ENCODE data around the gene FURIN. TPM values are rescaled to one million over a fixed set of nuclear protein-coding genes. Genes with fewer than 3 reads are reported as not detected.

Gene FURIN
- total and polyA plus RNA-seq, 9 of the 15 experiments (the other 6 are each of a cell fraction or from before 2014, with no cell fraction given): 0.92 to 99.9 (median 34.8) TPM

- TF ChIP-seq FOXJ2 (tag; IDR thresholded peaks at IDR 0.05): peak; percentile 88
- 0 out of 2 replicates have a peak, but pooled peaks have one; percentile 49 for TF ChIP-seq RB1 (IDR thresholded peaks at IDR 0.05; ENCODE audit: low read depth)
- peak; percentile 97 for TF ChIP-seq TAL1 (IDR thresholded peaks at IDR 0.05)
- peak; percentile 99 for TF ChIP-seq BHLHE40 (IDR thresholded peaks at IDR 0.05; ENCODE audit: low read length)
- peak; percentile 89 for TF ChIP-seq JUND (IDR thresholded peaks at IDR 0.05; ENCODE audit: borderline replicate concordance, low read depth, low read length)
- TF ChIP-seq JUND (tag; IDR thresholded peaks at IDR 0.05; ENCODE audit: borderline replicate concordance, low read depth, low read length): peak; percentile 87; the same call in 2 of the 3 replicates
- TF ChIP-seq MAX (CRISPR knock-in tag; IDR thresholded peaks at IDR 0.05): peak; percentile 72
- peak; percentile 37 to 80 for TF ChIP-seq E2F6 (IDR thresholded peaks at IDR 0.05; ENCODE audit: borderline replicate concordance in 1 of 2, extremely low read depth in 1 of 2, insufficient read depth in 1 of 2, insufficient read length in 1 of 2, low read depth in 1 of 2, low read length in 1 of 2, poor library complexity in 1 of 2, severe bottlenecking in 1 of 2)
- peak; percentile 76 to 87; a peak in 3 of 4 replicates for TF ChIP-seq TRIM24 (IDR thresholded peaks at IDR 0.05)
- TF ChIP-seq MLX (CRISPR knock-in tag; conservative IDR thresholded peaks at IDR 0.05): no peak
- TF ChIP-seq MECOM (CRISPR knock-in tag; IDR thresholded peaks at IDR 0.05): no peak
- TF ChIP-seq MXD1 (CRISPR knock-in tag; IDR thresholded peaks at IDR 0.05; ENCODE audit: borderline replicate concordance, poor library complexity, severe bottlenecking): no peak
- 0 out of 2 replicates have a peak, but pooled peaks have one; percentile 23 for TF ChIP-seq LCOR (CRISPR knock-in tag; IDR thresholded peaks at IDR 0.05)
- peak; percentile 10 for TF ChIP-seq RBBP5 (IDR thresholded peaks at IDR 0.05; ENCODE audit: borderline replicate concordance, insufficient read depth, low read length, poor library complexity, severe bottlenecking)
- peak; percentile 33 to 39 for TF ChIP-seq RAD21 (CRISPR knock-in tag; conservative IDR thresholded peaks at IDR 0.05 in 1 of 2, IDR thresholded peaks at IDR 0.05 in 1 of 2)
- TF ChIP-seq NCOA6 (IDR thresholded peaks at IDR 0.05): no peak
- peak; percentile 87 to 89 for TF ChIP-seq MNT (conservative IDR thresholded peaks at IDR 0.05)
- TF ChIP-seq HDAC1 (IDR thresholded peaks at IDR 0.05): peak in 1 of 2 experiments; percentile 83; a peak in 2 of 4 replicates
- TF ChIP-seq TARDBP (IDR thresholded peaks at IDR 0.05): peak; percentile 89
- TF ChIP-seq HMG20B (CRISPR knock-in tag; IDR thresholded peaks at IDR 0.05): no peak
- peak; percentile 39 for TF ChIP-seq GTF2B (IDR thresholded peaks at IDR 0.05; ENCODE audit: extremely low read depth, insufficient read length)
- no peak for TF ChIP-seq POLR2AphosphoS2 (IDR thresholded peaks at IDR 0.05; ENCODE audit: low read length)
- TF ChIP-seq CEBPB (tag; IDR thresholded peaks at IDR 0.05): peak; percentile 77
- no peak for TF ChIP-seq GTF2F1 (IDR thresholded peaks at IDR 0.05; ENCODE audit: low read depth, low read length)
These were observed 27.4 kb upstream of the FURIN start (continued) for GRCh38 chr15:90840954-90841353.

Measured in K562 (cell line).